Adrenal gland (tissue), 12 donors: ENCODE results near the gene RBM39. TPM values are rescaled to one million over a fixed set of nuclear protein-coding genes. Genes with fewer than 3 reads are reported as not detected.

Experiments used
- DNase-seq, 7 donors: peaks; one replicate each; pipeline ENCODE4 v3.0.0-alpha.2; 2019 to 2020
- H3K27ac ChIP-seq, 5 donors: fragments of 200-600 bp; sonication (generic) in 4 of 5; 1 replicate in 3 of 5; 2 replicates in 2 of 5; pipeline versions ENCODE4 v1.5.1 to v1.8.0; 2016 to 2020; ENCODE audit warnings: mild to moderate bottlenecking in 1 of 5
- H3K27me3 ChIP-seq: fragments of 200-600 bp; 2 replicates; pipeline ENCODE4 v1.8.0; 2021
- H3K36me3 ChIP-seq, 2 donors: fragments of 200-600 bp; replicated peaks in 1 of 2; 1 replicate in 1 of 2; 2 replicates in 1 of 2; pipeline versions ENCODE4 v1.5.1 to v1.8.0; 2018 to 2022
- H3K4me1 ChIP-seq, 2 donors: fragments of 200-600 bp; replicated peaks in 1 of 2; 1 replicate in 1 of 2; 2 replicates in 1 of 2; pipeline versions ENCODE4 v1.5.1 to v1.8.0; 2018 to 2021
- H3K4me3 ChIP-seq, 4 donors: fragments of 200-600 bp; sonication (generic) in 3 of 4; one replicate each; pipeline ENCODE4 v1.5.1; 2016 to 2018
- H3K9me3 ChIP-seq, 3 donors: fragments of 200-600 bp; sonication (generic) in 1 of 3; replicated peaks in 1 of 3; 1 replicate in 2 of 3; 2 replicates in 1 of 3; pipeline versions ENCODE4 v1.5.1 to v1.8.0; 2016 to 2021
- CTCF ChIP-seq, 6 experiments: fragments of 450-650 bp in 4 of 6; fragments of 200-600 bp in 2 of 6; sonication (generic) in 1 of 6; IDR thresholded peaks; 1 replicate in 5 of 6; 2 replicates in 1 of 6; pipeline versions ENCODE4 v1.5.1 to v1.8.0; 2016 to 2021; ENCODE audit warnings: antibody characterized with exemption in 6 of 6, mild to moderate bottlenecking in 2 of 6, moderate library complexity in 1 of 6
- POLR2A ChIP-seq, 2 donors: fragments of 450-650 bp; IDR thresholded peaks; one replicate each; pipeline ENCODE4 v1.6.1; 2017; ENCODE audit warnings: antibody characterized with exemption in 2 of 2, mild to moderate bottlenecking in 2 of 2, moderate library complexity in 1 of 2
- WGBS, 4 donors: extraction: QIAGEN DNeasy Blood & Tissue Kit in 2 of 4; methylation state at CpG; one replicate each; pipeline versions ENCODE4 v1.1.5 to v1.1.7; 2013 to 2017; 5-methylcytosine and 5-hydroxymethylcytosine counted together
- intact Hi-C, 2 donors: fragments of 100-400 bp; cut with DNase I; formaldehyde crosslinking; loops; one replicate each; pipeline versions ENCODE4 v1.14.1 to v1.15.0; 2022 to 2023
- polyA plus RNA-seq, 3 donors: library from polyadenylated mRNA; stranded (reverse); fragments of 200-250 nt in 2 of 3; fragments of 350-450 nt in 1 of 3; fragmentation: Illumina TruSeq in 1 of 3; extraction: RNeasy Lipid Tissue Mini Kit (QIAGEN cat#74804) in 1 of 3; gene quantifications; one replicate each; pipeline ENCODE4 v1.2.3, GENCODE V29; 2013 to 2014
- total RNA-seq, 9 donors: library from RNA; depleted of rRNA in 4 of 9; stranded (reverse); fragments of >200 nt in 4 of 9; fragments of 120-200 nt in 1 of 9; fragmentation: NEBNext Ultra II Directional in 1 of 9; extraction: Animal tissue kit (Norgen Biotek cat#: 25700) in 1 of 9; gene quantifications; one replicate each; pipeline versions ENCODE4 v1.1.0 to v1.2.4, GENCODE V29; 2013 to 2023
- donor health status: healthy with polysubstance abuse.
- donor health status: Bipolar disorder and iron deficiency.
- donor health status: DM: yes; HTN: yes; CAD: no.
- donor health status: DM: no; HTN: no; CAD: no.
- donor health status: DM: no; HTN: no; CAD: no.
- donor health status: DM: yes; HTN: yes; CAD: no.

The RBM39 gene
- total and polyA plus RNA-seq, 12 donors = 111 to 714 (median 267) TPM

GRCh38 chr20:35773154-35773751, 31.2 kb upstream of the RBM39 start:
- Histone ChIP-seq H3K27ac (peak overlapping the region; percentile 51 to 100 (median 90)), H3K36me3 (peaks cover 0 to 5% of the 10 kb centered on the region in 2 donors), H3K27me3 (no peaks in the 10 kb centered on the region), H3K4me1 (peaks cover 40 to 69% of the 10 kb centered on the region in 2 donors), H3K4me3 (peak overlapping the region in 2 of 4 donors; percentile 55 to 86), H3K9me3 (no peaks in the 10 kb centered on the region)
- WGBS, 4 donors = 57 to 65% (median 63%) methylated on average over 8 of the region's 8 CpGs
- DNase-seq = peak in 4 of 7 donors; percentile 12 to 35 (median 28)
- intact Hi-C loops = no loop called here
- TF ChIP-seq CTCF (IDR thresholded peaks at IDR 0.05) (peak in 1 of 6 experiments; percentile 11), POLR2A (IDR thresholded peaks at IDR 0.05) (no peak)

GRCh38 chr20:35772563-35773058, 30.6 kb upstream of the RBM39 start:
- peak overlapping the region in 3 of 4 donors; percentile 55 to 86 (median 68) for H3K4me3 ChIP-seq
- intact Hi-C loops = no loop called here
- DNase-seq = no peak
- peak overlapping the region; percentile 51 to 100 (median 90) for H3K27ac ChIP-seq
- H3K4me1 ChIP-seq = peaks cover 40 to 70% of the 10 kb centered on the region in 2 donors
- no peaks in the 10 kb centered on the region for H3K27me3 ChIP-seq
- TF ChIP-seq CTCF (IDR thresholded peaks at IDR 0.05) = no peak
- no peak for TF ChIP-seq POLR2A (IDR thresholded peaks at IDR 0.05)
- peaks cover 0 to 5% of the 10 kb centered on the region in 2 donors for H3K36me3 ChIP-seq
- H3K9me3 ChIP-seq = no peaks in the 10 kb centered on the region
- WGBS, 4 donors = 14 to 21% (median 16%) methylated on average over 8 of the region's 8 CpGs

GRCh38 chr20:35771689-35772562, 29.9 kb upstream of the RBM39 start, which contains the start of gene PHF20:
PHF20 (plus strand) TSS chr20:35772015; CDS start chr20:35801523, 29,508 bp downstream.
- H3K4me1 ChIP-seq = peaks cover 38 to 63% of the 10 kb centered on the region in 2 donors
- intact Hi-C loops = no loop called here
- DNase-seq = peak; percentile 99 to 100 (median 100)
- H3K9me3 ChIP-seq = no peaks in the 10 kb centered on the region
- peaks cover 0 to 5% of the 10 kb centered on the region in 2 donors for H3K36me3 ChIP-seq
- peak in 2 of 6 experiments; percentile 29 to 53 for TF ChIP-seq CTCF (IDR thresholded peaks at IDR 0.05)
- TF ChIP-seq POLR2A (IDR thresholded peaks at IDR 0.05) = peak; percentile 88 to 93
- no peaks in the 10 kb centered on the region for H3K27me3 ChIP-seq
- 2 to 12% (median 4%) methylated on average over 18 to 87 of the region's 87 CpGs for WGBS, 4 donors
- H3K27ac ChIP-seq = peak within 1 kb of the TSS; percentile 60 to 100 (median 90)
- peak within 1 kb of the TSS in 3 of 4 donors; percentile 55 to 86 (median 68) for H3K4me3 ChIP-seq

GRCh38 chr20:35771367-35771688, 29.3 kb upstream of the RBM39 start:
- Histone ChIP-seq H3K4me3 (peak overlapping the region in 1 of 4 donors; percentile 55), H3K27me3 (no peaks in the 10 kb centered on the region), H3K4me1 (peaks cover 32 to 57% of the 10 kb centered on the region in 2 donors), H3K9me3 (no peaks in the 10 kb centered on the region), H3K36me3 (peaks cover 0 to 5% of the 10 kb centered on the region in 2 donors), H3K27ac (peak overlapping the region; percentile 60 to 100 (median 90))
- 74 to 82% (median 79%) methylated on average over 9 of the region's 9 CpGs for WGBS, 4 donors
- no peak for TF ChIP-seq POLR2A (IDR thresholded peaks at IDR 0.05)
- no peak for TF ChIP-seq CTCF (IDR thresholded peaks at IDR 0.05)
- DNase-seq = no peak
- intact Hi-C loops = no loop called here
